HepG2 (cell line): Measurements from ENCODE around the gene COA5. TPM values are rescaled to one million over a fixed set of nuclear protein-coding genes. Genes with fewer than 3 reads are reported as not detected.

ENCODE experiments used
- BATF2 ChIP-seq: sonication (generic); formaldehyde crosslinking; IDR thresholded peaks from 2 replicates; pipeline ENCODE4 v1.8.0; 2022; ENCODE audit warnings: mild to moderate bottlenecking, missing genetic modification reagents, moderate library complexity
- CBX2 ChIP-seq, 2 experiments: fragments of 200-600 bp in 1 of 2; sonication (generic); formaldehyde crosslinking in 1 of 2; IDR thresholded peaks; 2 replicates each; pipeline versions ENCODE4 v1.7.0 to v1.8.1; 2018 to 2022; ENCODE audit warnings: low read depth in 2 of 2, low read length in 1 of 2, mild to moderate bottlenecking in 1 of 2, missing genetic modification reagents in 1 of 2
- KLF15 ChIP-seq: sonication (generic); formaldehyde crosslinking; IDR thresholded peaks from 2 replicates; pipeline ENCODE4 v1.8.1; 2023; ENCODE audit warnings: borderline replicate concordance, mild to moderate bottlenecking, inconsistent platforms, missing genetic modification reagents, mixed read lengths
- PAXIP1 ChIP-seq: sonication (generic); formaldehyde crosslinking; conservative IDR thresholded peaks from 2 replicates; pipeline ENCODE4 v1.4.0; 2020; ENCODE audit warnings: mild to moderate bottlenecking, missing genetic modification reagents, moderate library complexity
- PRDM10 ChIP-seq: sonication (generic); formaldehyde crosslinking; IDR thresholded peaks from 2 replicates; pipeline ENCODE4 v1.4.0; 2020; ENCODE audit warnings: low read depth, missing genetic modification reagents
- SMAD1 ChIP-seq: sonication (generic); formaldehyde crosslinking; IDR thresholded peaks from 2 replicates; pipeline ENCODE4 v1.4.0; 2020; ENCODE audit warnings: missing genetic modification reagents, low read depth, mild to moderate bottlenecking, borderline replicate concordance
- SNAI1 ChIP-seq: sonication (generic); formaldehyde crosslinking; IDR thresholded peaks from 2 replicates; pipeline ENCODE4 v1.5.0; 2020; ENCODE audit warnings: mild to moderate bottlenecking, missing genetic modification reagents, borderline replicate concordance
- THAP9 ChIP-seq: sonication (generic); formaldehyde crosslinking; IDR thresholded peaks from 2 replicates; pipeline ENCODE4; 2020; ENCODE audit warnings: missing genetic modification reagents, mild to moderate bottlenecking, borderline replicate concordance
- ZBTB33 ChIP-seq: sonication (generic); formaldehyde crosslinking; IDR thresholded peaks from 2 replicates; pipeline ENCODE4 v1.4.0; 2020; ENCODE audit warnings: missing genetic modification reagents
- ZNF124 ChIP-seq: sonication (generic); formaldehyde crosslinking; IDR thresholded peaks from 2 replicates; pipeline ENCODE4 v1.4.0; 2020; ENCODE audit warnings: missing genetic modification reagents
- ZNF446 ChIP-seq: sonication (generic); formaldehyde crosslinking; IDR thresholded peaks from 2 replicates; pipeline ENCODE4 v1.5.0; 2020; ENCODE audit warnings: mild to moderate bottlenecking, missing genetic modification reagents
- ZNF598 ChIP-seq: sonication (generic); formaldehyde crosslinking; IDR thresholded peaks from 2 replicates; pipeline ENCODE4 v1.5.1; 2020; ENCODE audit warnings: mild to moderate bottlenecking, missing genetic modification reagents, borderline replicate concordance
- ZNF672 ChIP-seq: sonication (generic); formaldehyde crosslinking; IDR thresholded peaks from 2 replicates; pipeline ENCODE4 v1.8.1; 2022; ENCODE audit warnings: missing genetic modification reagents
- polyA plus RNA-seq, 8 experiments: library from polyadenylated mRNA; depleted of rRNA in 3 of 8; stranded (reverse) in 7 of 8; unstranded in 1 of 8; fragments of >200 nt; fragmentation: Illumina TruSeq in 4 of 8; extraction: Trizol in 4 of 8; gene quantifications; 2 replicates each; pipeline versions ENCODE4 v1.2.1 to v1.2.3, GENCODE V29; 2011 to 2016; ENCODE audit warnings: low read depth in 4 of 8, missing spikeins in 1 of 8, mixed read lengths in 1 of 8; ENCODE audit not compliant: insufficient read depth in 1 of 8
- total RNA-seq, 5 experiments: library from RNA; depleted of rRNA; stranded (reverse); fragments of >200 nt; fragmentation: Illumina TruSeq; extraction: Trizol; gene quantifications; 2 replicates each; pipeline ENCODE4 v1.2.3, GENCODE V29; 2016; ENCODE audit warnings: low read depth in 1 of 5

COA5 gene
- total and polyA plus RNA-seq, 2 of the 13 experiments (the other 11 are each of a cell fraction or from before 2014, with no cell fraction given) = 43.6 to 64.5 TPM

- TF ChIP-seq PAXIP1 (peak; percentile 59), THAP9 (CRISPR knock-in tag) (peak; percentile 96), BATF2 (CRISPR knock-in tag) (peak; percentile 98), ZNF124 (peak; percentile 70), SMAD1 (peak; percentile 90; the same call in 1 of the 2 replicates), SNAI1 (CRISPR knock-in tag) (peak; percentile 99), ZNF672 (CRISPR knock-in tag) (0 out of 2 replicates have a peak, but pooled peaks have one; percentile 76), CBX2 (IDR thresholded peaks at IDR 0.05; ENCODE audit: low read depth, low read length) (no peak), CBX2 (CRISPR knock-in tag; IDR thresholded peaks at IDR 0.05; ENCODE audit: low read depth) (no peak), ZNF446 (peak; percentile 93), PRDM10 (CRISPR knock-in tag) (no peak; the same call in 1 of the 2 replicates), KLF15 (CRISPR knock-in tag) (peak; percentile 26; the same call in 1 of the 2 replicates), ZBTB33 (CRISPR knock-in tag) (peak; percentile 51), ZNF598 (CRISPR knock-in tag) (peak; percentile 99)
Observed at GRCh38 chr2:98608116-98608961, at the start of gene COA5, which contains the start of gene UNC50 (continued).
